Osteocyte (in vitro differentiated cells): ENCODE measurements around the gene DPP8. TPM values are rescaled to one million over a fixed set of nuclear protein-coding genes. Genes with fewer than 3 reads are reported as not detected.

ENCODE experiments used
- DNase-seq: peaks from one replicate; pipeline ENCODE4 v3.0.0; 2021; ENCODE audit warnings: mixed read lengths; ENCODE audit not compliant: unreplicated experiment; ENCODE audit errors: extremely low spot score
- H3K27ac Mint-ChIP-seq: one replicate; pipeline ENCODE4 v1.8.0; 2021; ENCODE audit warnings: mild to moderate bottlenecking, mixed read lengths; ENCODE audit not compliant: unreplicated experiment
- H3K27me3 Mint-ChIP-seq: one replicate; pipeline ENCODE4 v1.8.0; 2021; ENCODE audit warnings: mixed read lengths; ENCODE audit not compliant: unreplicated experiment
- H3K36me3 Mint-ChIP-seq: one replicate; pipeline ENCODE4 v1.8.0; 2021; ENCODE audit warnings: mixed read lengths; ENCODE audit not compliant: unreplicated experiment
- H3K4me1 Mint-ChIP-seq: one replicate; pipeline ENCODE4 v1.8.0; 2021; ENCODE audit warnings: mixed read lengths; ENCODE audit not compliant: unreplicated experiment
- H3K4me3 Mint-ChIP-seq: one replicate; pipeline ENCODE4 v1.8.0; 2021; ENCODE audit warnings: mild to moderate bottlenecking, moderate library complexity, mixed read lengths; ENCODE audit not compliant: unreplicated experiment
- H3K9me3 Mint-ChIP-seq: one replicate; pipeline ENCODE4 v1.8.0; 2021; ENCODE audit warnings: mixed read lengths; ENCODE audit not compliant: unreplicated experiment
- total RNA-seq: library from RNA; stranded (reverse); gene quantifications from 2 replicates; pipeline ENCODE4 v1.2.1, GENCODE V29; 2021
- TF ChIP-seq, protein P1 (sequence below): fragments of 200-600 bp; sonication (generic); IDR thresholded peaks from 2 replicates; pipeline ENCODE4 v1.5.0; 2021; ENCODE audit warnings: antibody characterized with exemption, mild to moderate bottlenecking, moderate library complexity

Gene DPP8
- total RNA-seq, 1 donor from 2014 or later = 34.2 TPM

DNA sequence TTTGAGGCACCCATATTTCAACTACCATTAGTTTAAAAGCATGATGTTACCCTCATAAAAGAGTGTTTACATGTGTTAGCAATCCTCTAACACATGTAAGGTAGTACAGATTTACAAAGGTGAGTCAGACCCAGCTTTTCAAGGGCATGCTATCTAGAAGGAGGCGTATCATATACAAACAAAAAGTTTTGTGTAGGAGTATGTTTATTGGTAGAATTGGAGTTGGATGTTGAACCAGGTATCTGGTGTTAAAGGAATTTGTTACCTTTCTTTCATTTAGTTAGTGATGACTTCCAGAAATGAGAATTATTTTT is 15.2 kb upstream of the DPP8 start:
- H3K4me1 Mint-ChIP-seq = peaks cover 44% of the 10 kb centered on the region
- DNase-seq = no peak
- H3K36me3 Mint-ChIP-seq = no peaks in the 10 kb centered on the region
- no peaks in the 10 kb centered on the region for H3K27me3 Mint-ChIP-seq
- TF ChIP-seq, protein P1, sequence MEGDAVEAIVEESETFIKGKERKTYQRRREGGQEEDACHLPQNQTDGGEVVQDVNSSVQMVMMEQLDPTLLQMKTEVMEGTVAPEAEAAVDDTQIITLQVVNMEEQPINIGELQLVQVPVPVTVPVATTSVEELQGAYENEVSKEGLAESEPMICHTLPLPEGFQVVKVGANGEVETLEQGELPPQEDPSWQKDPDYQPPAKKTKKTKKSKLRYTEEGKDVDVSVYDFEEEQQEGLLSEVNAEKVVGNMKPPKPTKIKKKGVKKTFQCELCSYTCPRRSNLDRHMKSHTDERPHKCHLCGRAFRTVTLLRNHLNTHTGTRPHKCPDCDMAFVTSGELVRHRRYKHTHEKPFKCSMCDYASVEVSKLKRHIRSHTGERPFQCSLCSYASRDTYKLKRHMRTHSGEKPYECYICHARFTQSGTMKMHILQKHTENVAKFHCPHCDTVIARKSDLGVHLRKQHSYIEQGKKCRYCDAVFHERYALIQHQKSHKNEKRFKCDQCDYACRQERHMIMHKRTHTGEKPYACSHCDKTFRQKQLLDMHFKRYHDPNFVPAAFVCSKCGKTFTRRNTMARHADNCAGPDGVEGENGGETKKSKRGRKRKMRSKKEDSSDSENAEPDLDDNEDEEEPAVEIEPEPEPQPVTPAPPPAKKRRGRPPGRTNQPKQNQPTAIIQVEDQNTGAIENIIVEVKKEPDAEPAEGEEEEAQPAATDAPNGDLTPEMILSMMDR = no peak
- peak overlapping the region; percentile 72 for H3K27ac Mint-ChIP-seq
- H3K9me3 Mint-ChIP-seq = no peaks in the 10 kb centered on the region
- H3K4me3 Mint-ChIP-seq = peak overlapping the region; percentile 35

DNA sequence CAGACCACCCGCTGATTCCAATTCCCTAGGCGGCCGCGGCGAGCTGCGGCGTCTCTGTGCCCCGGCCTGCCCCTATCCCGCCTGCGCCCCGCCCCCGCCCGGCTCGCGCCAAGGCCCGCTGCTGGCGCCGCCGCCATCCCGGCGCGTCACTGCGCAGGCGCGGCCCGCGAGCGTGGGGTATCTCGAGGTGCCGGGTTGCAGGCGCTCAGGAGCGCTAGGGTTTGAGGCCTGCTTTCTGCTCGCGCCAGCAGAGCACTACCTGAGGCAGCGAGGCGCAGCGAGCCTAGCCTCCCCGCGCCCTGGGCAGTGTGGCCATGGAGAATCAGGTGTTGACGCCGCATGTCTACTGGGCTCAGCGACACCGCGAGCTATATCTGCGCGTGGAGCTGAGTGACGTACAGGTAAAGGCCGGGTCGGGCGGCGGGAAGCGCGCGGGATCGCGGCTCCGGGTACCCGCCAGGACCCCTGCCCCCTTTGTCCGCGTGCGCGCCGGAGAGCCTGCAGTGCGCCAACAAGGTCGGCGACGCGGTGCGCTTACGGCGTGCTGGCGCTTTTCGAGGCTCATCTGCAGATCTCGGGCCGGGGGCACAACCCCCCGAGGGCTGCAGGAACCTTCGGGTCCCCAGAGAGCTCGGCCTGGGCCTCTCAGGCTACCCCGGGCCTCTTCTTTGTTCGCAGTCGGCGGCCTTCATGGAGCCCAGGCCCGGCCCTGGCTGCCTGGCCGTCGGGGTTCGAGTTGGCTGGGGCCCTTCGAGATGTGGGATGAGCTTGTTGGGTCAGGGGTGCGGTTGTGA is 13.0 kb upstream of the DPP8 start, which contains the start of gene HACD3:
Gene HACD3, plus strand, starts transcription at position 146 of the 794 bp plus-strand sequence. Its CDS starts 169 bp downstream, at position 315.
- H3K9me3 Mint-ChIP-seq = no peaks in the 10 kb centered on the region
- DNase-seq = peak; percentile 96
- peak within 1 kb of the TSS; percentile 72 for H3K27ac Mint-ChIP-seq
- peaks cover 43% of the 10 kb centered on the region for H3K4me1 Mint-ChIP-seq
- no peaks in the 10 kb centered on the region for H3K27me3 Mint-ChIP-seq
- TF ChIP-seq, protein P1 = no peak
- no peaks in the 10 kb centered on the region for H3K36me3 Mint-ChIP-seq
- H3K4me3 Mint-ChIP-seq = peak within 1 kb of the TSS; percentile 82

DNA sequence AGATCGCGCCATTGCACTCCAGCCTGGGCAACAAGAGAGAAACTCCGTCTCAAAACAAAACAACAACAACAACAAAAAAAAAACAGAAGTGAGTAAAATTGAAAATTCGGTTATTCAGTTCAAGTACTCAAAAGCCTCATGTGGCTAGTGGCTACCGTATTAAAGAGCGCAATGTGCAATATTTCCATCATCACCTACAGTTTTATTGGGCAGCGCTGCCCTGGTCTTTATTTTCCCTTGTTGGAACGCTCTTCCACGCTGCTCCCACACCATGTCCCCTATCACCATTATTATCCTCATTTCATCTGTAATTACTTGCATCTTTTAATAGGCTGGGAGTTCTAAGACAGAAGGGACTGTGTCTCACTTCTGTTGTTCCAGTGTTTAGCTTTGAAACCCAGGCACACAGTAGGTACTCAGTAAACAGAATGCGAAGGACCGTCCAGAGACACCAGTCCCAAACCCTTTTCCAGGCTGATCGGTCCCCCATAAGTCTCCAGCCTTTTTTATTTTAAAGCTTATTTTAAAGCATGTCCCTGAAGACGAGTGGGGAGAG is 12.4 kb upstream of the DPP8 start:
- no peaks in the 10 kb centered on the region for H3K27me3 Mint-ChIP-seq
- no peaks in the 10 kb centered on the region for H3K36me3 Mint-ChIP-seq
- TF ChIP-seq, protein P1 = no peak

DNA sequence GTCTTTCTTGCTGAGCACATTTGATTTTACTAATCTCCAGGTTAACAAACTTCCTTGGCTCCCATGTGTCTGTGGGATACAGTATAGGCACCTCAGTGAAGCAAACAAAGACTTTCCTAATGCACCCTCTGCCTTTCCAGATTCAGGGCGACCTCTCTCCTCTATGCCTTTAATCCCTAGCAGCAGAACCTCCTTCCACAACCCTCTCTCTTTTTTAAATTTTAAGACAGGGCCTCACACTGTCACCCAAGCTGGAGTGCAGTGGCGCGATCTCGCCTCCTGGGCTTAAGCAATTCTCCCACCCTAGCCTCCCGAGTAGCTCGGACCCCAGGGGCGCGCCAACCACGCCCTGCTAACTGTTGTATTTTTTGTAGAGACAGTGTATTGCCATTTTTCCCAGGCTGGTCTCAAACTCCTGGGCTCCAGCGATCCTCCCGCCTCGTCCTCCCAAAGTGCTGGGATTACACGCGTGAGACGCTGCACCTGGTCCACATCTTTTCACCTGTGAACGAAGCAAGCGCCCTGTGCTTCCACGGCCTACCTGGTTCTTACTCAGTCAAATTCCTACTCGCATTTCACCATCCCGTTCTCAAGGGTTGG is 11.1 kb upstream of the DPP8 start:
- Mint-ChIP-seq H3K27me3 (no peaks in the 10 kb centered on the region), H3K4me1 (peaks cover 27% of the 10 kb centered on the region), H3K27ac (no peak overlapping the region), H3K4me3 (no peak overlapping the region), H3K36me3 (no peaks in the 10 kb centered on the region), H3K9me3 (no peaks in the 10 kb centered on the region)
- DNase-seq = no peak
- TF ChIP-seq, protein P1 = no peak

More for the DNA sequence above, 12.4 kb upstream of the DPP8 start:
- peak overlapping the region; percentile 62 for H3K27ac Mint-ChIP-seq
- H3K4me1 Mint-ChIP-seq = peaks cover 37% of the 10 kb centered on the region
- no peak for DNase-seq
- H3K9me3 Mint-ChIP-seq = no peaks in the 10 kb centered on the region
- peak overlapping the region; percentile 82 for H3K4me3 Mint-ChIP-seq

DNA sequence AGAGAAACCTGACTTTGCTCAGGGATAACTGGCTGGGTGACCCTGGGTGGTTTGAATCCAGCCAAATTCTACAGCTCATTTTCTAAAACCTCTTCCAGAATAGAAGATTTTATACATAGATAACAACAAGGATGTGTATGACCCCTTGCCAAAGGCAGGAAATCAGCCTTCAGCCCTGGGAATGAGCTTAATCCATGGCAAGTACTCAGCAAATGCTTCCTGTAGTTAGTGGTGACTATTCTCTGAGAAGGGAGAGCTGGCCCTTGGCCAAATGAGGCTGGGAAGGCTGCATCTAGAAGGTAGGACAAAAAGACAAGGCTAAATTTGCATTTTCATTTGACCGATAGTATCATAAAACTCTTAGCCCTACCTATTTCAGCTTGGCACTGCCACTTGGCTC is 8.1 kb upstream of the DPP8 start:
- Mint-ChIP-seq H3K4me1 (peaks cover 5% of the 10 kb centered on the region), H3K4me3 (no peak overlapping the region), H3K36me3 (no peaks in the 10 kb centered on the region), H3K27me3 (no peaks in the 10 kb centered on the region), H3K27ac (no peak overlapping the region), H3K9me3 (no peaks in the 10 kb centered on the region)
- no peak for DNase-seq
- TF ChIP-seq, protein P1 = no peak
